Subcutaneous abdominal adipose tissue (tissue), 5 donors: Measurements from ENCODE around the gene MAP3K13.
A peak's percentile ranks its signal among the peaks of the same experiment; 100 is the strongest.
"Not testable (repeated sequence)": the region's sequence is repeated elsewhere in the genome, so short reads cannot be mapped to it uniquely, and the experiment has no call there.

ENCODE experiments used
- H3K27ac ChIP-seq: one replicate; pipeline ENCODE4 v1.7.0; 2013; ENCODE audit warnings: low read depth, mild to moderate bottlenecking, inconsistent platforms, low read length, moderate library complexity
- H3K27me3 ChIP-seq, 5 donors: one replicate each; pipeline ENCODE4 v1.7.0; 2013; ENCODE audit warnings: low read length in 5 of 5, inconsistent platforms in 1 of 5; ENCODE audit not compliant: control insufficient read depth in 5 of 5, insufficient read depth in 4 of 5
- H3K36me3 ChIP-seq, 5 donors: one replicate each; pipeline ENCODE4 v1.7.0; 2013; ENCODE audit warnings: low read length in 5 of 5; ENCODE audit not compliant: control insufficient read depth in 5 of 5, insufficient read depth in 5 of 5
- H3K4me1 ChIP-seq, 5 donors: one replicate each; pipeline ENCODE4 v1.7.0; 2013; ENCODE audit warnings: low read length in 5 of 5, mild to moderate bottlenecking in 3 of 5, moderate library complexity in 1 of 5; ENCODE audit not compliant: control insufficient read depth in 5 of 5, insufficient read depth in 5 of 5
- H3K4me3 ChIP-seq, 5 donors: one replicate each; pipeline ENCODE4 v1.7.0; 2013; ENCODE audit warnings: low read length in 5 of 5, low read depth in 1 of 5
- H3K9ac ChIP-seq, 5 donors: one replicate each; pipeline ENCODE4 v1.7.0; 2013; ENCODE audit warnings: low read length in 5 of 5, mild to moderate bottlenecking in 4 of 5, moderate library complexity in 3 of 5
- H3K9me3 ChIP-seq, 5 donors: one replicate each; pipeline ENCODE4 v1.7.0; 2013; ENCODE audit warnings: low read length in 5 of 5; ENCODE audit not compliant: control insufficient read depth in 5 of 5
- donor health status: healthy.
- donor health status: healthy.
- donor health status: healthy.
- donor health status: healthy.
- donor health status: healthy.

The MAP3K13 gene

GRCh38 chr3:185409957-185410356 is 47.0 kb downstream of the MAP3K13 start:
- no peak overlapping the region for H3K9ac ChIP-seq
- no peaks in the 10 kb centered on the region for H3K9me3 ChIP-seq
- H3K36me3 ChIP-seq: no peaks in the 10 kb centered on the region
- H3K4me3 ChIP-seq: no peak overlapping the region
- peaks cover 0 to 15% (median 4%) of the 10 kb centered on the region in 5 donors for H3K4me1 ChIP-seq
- H3K27me3 ChIP-seq: no peaks in the 10 kb centered on the region
- no peak overlapping the region for H3K27ac ChIP-seq

GRCh38 chr3:185411133-185411532 is 48.2 kb downstream of the MAP3K13 start:
- no peak overlapping the region for H3K27ac ChIP-seq
- H3K27me3 ChIP-seq: no peaks in the 10 kb centered on the region
- no peak overlapping the region for H3K9ac ChIP-seq
- no peaks in the 10 kb centered on the region for H3K9me3 ChIP-seq
- H3K4me1 ChIP-seq: peaks cover 0 to 12% (median 4%) of the 10 kb centered on the region in 5 donors
- H3K36me3 ChIP-seq: no peaks in the 10 kb centered on the region
- H3K4me3 ChIP-seq: no peak overlapping the region

- Histone ChIP-seq H3K9ac (no peak overlapping the region), H3K36me3 (no peaks in the 10 kb centered on the region), H3K27ac (no peak overlapping the region), H3K4me3 (no peak overlapping the region), H3K9me3 (no peaks in the 10 kb centered on the region), H3K4me1 (peaks cover 0 to 13% (median 7%) of the 10 kb centered on the region in 5 donors), H3K27me3 (no peaks in the 10 kb centered on the region)
These were observed 53.6 kb downstream of the MAP3K13 start for GRCh38 chr3:185416513-185416912.

- peaks cover 0 to 24% (median 14%) of the 10 kb centered on the region in 5 donors for H3K4me1 ChIP-seq
- not testable (repeated sequence) for H3K27ac ChIP-seq, H3K4me3 ChIP-seq, H3K9me3 ChIP-seq, H3K27me3 ChIP-seq, H3K9ac ChIP-seq, H3K36me3 ChIP-seq
These were observed 55.6 kb downstream of the MAP3K13 start for GRCh38 chr3:185418561-185418977.

GRCh38 chr3:185420762-185421161 is 57.8 kb downstream of the MAP3K13 start:
- Histone ChIP-seq H3K27ac (no peak overlapping the region), H3K9me3 (no peaks in the 10 kb centered on the region), H3K4me3 (peak overlapping the region in 2 of 5 donors; percentile 35 to 37), H3K9ac (no peak overlapping the region), H3K27me3 (no peaks in the 10 kb centered on the region), H3K36me3 (no peaks in the 10 kb centered on the region), H3K4me1 (peaks cover 0 to 28% (median 19%) of the 10 kb centered on the region in 5 donors)

- peaks cover 0 to 28% (median 19%) of the 10 kb centered on the region in 5 donors for H3K4me1 ChIP-seq
- no peak overlapping the region for H3K27ac ChIP-seq
- no peak overlapping the region for H3K4me3 ChIP-seq
- no peak overlapping the region for H3K9ac ChIP-seq
- H3K9me3 ChIP-seq: no peaks in the 10 kb centered on the region
- H3K27me3 ChIP-seq: no peaks in the 10 kb centered on the region
- H3K36me3 ChIP-seq: no peaks in the 10 kb centered on the region
These were observed 58.8 kb downstream of the MAP3K13 start for GRCh38 chr3:185421577-185422232.

GRCh38 chr3:185422677-185423076 is 59.7 kb downstream of the MAP3K13 start:
- H3K4me1 ChIP-seq: peaks cover 0 to 28% (median 19%) of the 10 kb centered on the region in 5 donors
- no peak overlapping the region for H3K27ac ChIP-seq
- no peak overlapping the region for H3K4me3 ChIP-seq
- no peaks in the 10 kb centered on the region for H3K27me3 ChIP-seq
- H3K9me3 ChIP-seq: no peaks in the 10 kb centered on the region
- no peak overlapping the region for H3K9ac ChIP-seq
- H3K36me3 ChIP-seq: no peaks in the 10 kb centered on the region

DNA sequence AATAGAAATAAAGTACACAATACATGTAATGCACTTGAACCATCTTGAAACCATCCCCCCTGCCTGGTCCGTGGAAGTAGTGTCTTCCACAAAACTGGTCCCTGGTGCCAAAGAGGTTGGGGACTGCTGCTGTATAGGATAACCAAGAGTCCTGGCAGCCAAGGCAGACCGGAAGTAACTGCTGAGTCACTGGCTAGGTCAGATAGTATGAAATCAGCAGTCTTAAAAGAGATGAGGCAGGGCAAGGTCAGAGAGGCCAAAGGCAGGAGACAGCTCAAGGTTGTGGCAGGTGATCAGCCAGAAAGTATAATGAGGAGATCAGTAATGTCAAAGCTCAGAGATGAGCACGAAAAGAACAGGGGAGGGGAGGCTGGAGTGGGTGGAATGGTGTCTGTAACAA is 60.2 kb downstream of the MAP3K13 start:
- Histone ChIP-seq H3K9ac (no peak overlapping the region), H3K27me3 (no peaks in the 10 kb centered on the region), H3K4me1 (peaks cover 0 to 28% (median 19%) of the 10 kb centered on the region in 5 donors), H3K4me3 (no peak overlapping the region), H3K9me3 (no peaks in the 10 kb centered on the region), H3K27ac (no peak overlapping the region), H3K36me3 (no peaks in the 10 kb centered on the region)

DNA sequence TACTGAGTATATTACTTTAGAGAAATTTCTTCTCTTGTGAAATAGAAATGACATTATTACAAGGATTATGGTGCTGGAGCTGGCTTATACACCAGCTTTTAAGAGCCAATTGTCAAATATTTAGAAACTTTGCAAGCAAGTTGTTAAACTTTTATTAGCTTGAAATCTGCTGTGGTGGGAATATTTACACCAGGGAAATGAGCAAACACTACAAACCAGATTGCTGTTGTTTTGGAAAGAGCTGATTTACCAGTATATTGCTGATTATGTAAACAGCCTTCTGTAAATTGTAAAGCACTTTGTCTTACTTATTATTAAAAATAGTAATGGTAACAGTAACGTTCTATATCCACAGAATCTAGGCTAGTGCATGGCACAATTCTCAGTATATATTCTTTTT is 61.5 kb downstream of the MAP3K13 start:
- peaks cover 0 to 8% (median 4%) of the 10 kb centered on the region in 5 donors for H3K36me3 ChIP-seq
- H3K27me3 ChIP-seq: no peaks in the 10 kb centered on the region
- H3K4me3 ChIP-seq: no peak overlapping the region
- H3K9ac ChIP-seq: no peak overlapping the region
- peak overlapping the region; percentile 75 for H3K27ac ChIP-seq
- peaks cover 0 to 25% (median 19%) of the 10 kb centered on the region in 5 donors for H3K4me1 ChIP-seq
- H3K9me3 ChIP-seq: no peaks in the 10 kb centered on the region

GRCh38 chr3:185430375-185430774 is 67.4 kb downstream of the MAP3K13 start:
- Histone ChIP-seq H3K27me3 (no peaks in the 10 kb centered on the region), H3K27ac (no peak overlapping the region), H3K4me1 (no peaks in the 10 kb centered on the region), H3K4me3 (no peak overlapping the region), H3K36me3 (peaks cover 0 to 8% (median 4%) of the 10 kb centered on the region in 5 donors), H3K9me3 (no peaks in the 10 kb centered on the region), H3K9ac (no peak overlapping the region)
